Activated effector memory CD4-positive, alpha-beta T cell treated with anti-CD3 and anti-CD28 coated beads, Interleukin-2, amount 50 U/mL, for 16 hours (primary cell): ENCODE results near the gene PIKFYVE.
"Not testable (repeated sequence)": the region's sequence is repeated elsewhere in the genome, so short reads cannot be mapped to it uniquely, and the experiment has no call there.

Experiments
- DNase-seq: peaks from one replicate; pipeline ENCODE4 v3.0.0-alpha.2; 2020

PIKFYVE gene, protein sequence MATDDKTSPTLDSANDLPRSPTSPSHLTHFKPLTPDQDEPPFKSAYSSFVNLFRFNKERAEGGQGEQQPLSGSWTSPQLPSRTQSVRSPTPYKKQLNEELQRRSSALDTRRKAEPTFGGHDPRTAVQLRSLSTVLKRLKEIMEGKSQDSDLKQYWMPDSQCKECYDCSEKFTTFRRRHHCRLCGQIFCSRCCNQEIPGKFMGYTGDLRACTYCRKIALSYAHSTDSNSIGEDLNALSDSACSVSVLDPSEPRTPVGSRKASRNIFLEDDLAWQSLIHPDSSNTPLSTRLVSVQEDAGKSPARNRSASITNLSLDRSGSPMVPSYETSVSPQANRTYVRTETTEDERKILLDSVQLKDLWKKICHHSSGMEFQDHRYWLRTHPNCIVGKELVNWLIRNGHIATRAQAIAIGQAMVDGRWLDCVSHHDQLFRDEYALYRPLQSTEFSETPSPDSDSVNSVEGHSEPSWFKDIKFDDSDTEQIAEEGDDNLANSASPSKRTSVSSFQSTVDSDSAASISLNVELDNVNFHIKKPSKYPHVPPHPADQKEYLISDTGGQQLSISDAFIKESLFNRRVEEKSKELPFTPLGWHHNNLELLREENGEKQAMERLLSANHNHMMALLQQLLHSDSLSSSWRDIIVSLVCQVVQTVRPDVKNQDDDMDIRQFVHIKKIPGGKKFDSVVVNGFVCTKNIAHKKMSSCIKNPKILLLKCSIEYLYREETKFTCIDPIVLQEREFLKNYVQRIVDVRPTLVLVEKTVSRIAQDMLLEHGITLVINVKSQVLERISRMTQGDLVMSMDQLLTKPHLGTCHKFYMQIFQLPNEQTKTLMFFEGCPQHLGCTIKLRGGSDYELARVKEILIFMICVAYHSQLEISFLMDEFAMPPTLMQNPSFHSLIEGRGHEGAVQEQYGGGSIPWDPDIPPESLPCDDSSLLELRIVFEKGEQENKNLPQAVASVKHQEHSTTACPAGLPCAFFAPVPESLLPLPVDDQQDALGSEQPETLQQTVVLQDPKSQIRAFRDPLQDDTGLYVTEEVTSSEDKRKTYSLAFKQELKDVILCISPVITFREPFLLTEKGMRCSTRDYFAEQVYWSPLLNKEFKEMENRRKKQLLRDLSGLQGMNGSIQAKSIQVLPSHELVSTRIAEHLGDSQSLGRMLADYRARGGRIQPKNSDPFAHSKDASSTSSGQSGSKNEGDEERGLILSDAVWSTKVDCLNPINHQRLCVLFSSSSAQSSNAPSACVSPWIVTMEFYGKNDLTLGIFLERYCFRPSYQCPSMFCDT (N-terminal part only)

DNA sequence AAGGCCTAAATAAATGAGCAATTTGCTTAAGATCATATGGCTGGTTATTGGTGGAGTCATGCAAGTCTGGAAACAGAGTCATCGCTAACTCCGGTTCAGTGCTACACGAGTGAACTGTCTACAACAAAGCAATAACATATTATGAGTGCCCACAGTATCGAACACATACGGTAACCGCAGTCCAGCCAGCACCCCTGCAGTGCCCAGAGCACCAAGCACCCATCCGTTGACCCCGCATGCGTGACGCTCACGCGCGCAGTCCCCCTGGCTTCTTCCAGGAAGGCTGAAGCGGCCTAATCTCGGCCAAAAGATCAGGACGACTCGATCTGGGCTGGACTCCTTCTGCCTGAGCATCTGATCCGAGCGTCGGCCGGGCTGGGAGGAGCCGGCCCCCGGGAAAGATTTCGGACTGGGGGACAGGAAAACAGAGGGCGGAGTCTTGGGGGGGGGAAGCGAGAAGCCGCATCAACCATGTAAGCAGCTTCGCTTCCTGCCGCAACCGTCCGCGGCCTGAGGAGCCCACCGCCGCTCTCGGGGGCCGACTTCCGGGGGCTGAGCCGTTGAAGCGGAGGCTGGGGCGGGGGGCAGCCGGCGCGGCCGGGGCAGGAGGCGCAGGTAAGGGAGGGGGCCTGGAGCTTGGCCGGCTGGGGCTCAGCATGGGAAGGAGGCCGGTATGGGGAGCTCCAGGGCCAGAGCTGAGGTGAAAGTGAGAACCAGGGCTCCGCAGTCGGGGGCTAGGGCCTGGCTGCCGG is at the start of gene PIKFYVE:
Gene PIKFYVE (plus strand): TSS at position 455 of the 752 bp plus-strand sequence. CDS start 5,265 bp downstream, outside the sequence.
- peak; percentile 94 for DNase-seq

DNA sequence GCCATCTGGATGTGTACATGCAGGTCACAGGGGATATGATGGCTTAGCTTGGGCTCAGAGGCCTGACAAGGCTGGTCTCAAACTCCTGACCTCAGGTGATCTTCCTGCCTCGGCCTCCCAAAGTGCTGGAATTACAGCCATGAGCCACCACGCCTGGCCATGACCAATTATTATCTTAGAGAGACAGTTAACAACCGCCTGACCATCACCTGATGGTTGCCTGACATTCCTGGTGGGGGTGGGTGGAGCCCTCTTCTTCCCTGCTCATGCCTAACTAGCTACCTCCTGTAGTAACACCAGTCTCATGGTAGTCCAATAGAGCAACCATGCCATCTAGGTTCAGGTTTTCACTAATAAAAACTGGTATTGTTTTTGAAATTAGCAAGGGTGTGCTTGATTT is 44.2 kb upstream of the PIKFYVE start:
- not testable (repeated sequence) for DNase-seq

DNA sequence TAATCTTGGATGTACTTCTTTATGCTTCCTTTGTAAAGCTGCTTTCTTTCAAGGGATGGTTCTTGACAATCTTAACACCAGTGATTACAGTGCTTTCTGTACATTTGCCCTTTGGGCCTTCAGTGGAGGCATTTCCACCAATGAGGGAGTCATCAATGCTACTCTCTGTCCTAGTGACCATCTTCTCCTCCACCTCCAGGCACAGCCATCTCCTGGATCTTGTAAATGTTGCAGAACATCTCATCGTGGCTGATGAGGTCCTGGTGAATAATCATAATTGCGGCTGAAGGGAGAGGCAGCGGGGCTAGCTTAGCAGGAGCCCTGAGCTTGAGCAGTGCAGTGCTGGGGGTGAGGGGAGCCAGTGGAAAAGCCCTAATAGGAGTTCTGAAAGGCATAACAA is 43.7 kb upstream of the PIKFYVE start:
- no peak for DNase-seq

DNA sequence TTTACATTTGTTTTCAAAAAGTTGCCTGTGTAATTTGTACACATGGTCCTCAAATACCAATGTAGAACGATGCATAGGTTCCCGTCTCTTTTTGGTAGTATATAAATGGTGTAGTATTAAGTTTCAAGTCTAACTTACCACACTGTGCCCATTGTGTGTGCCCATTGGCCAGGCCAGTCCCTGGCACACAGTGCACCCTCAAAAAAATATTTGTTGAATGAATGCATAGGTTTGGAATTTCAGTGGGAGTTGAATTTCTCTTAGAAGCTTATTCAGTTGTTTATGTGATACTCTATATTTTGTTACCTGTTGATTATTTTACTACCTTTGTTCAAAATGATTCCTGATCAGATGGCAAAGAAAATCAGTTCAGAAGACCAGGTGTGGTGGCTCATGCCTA is 41.3 kb upstream of the PIKFYVE start:
- DNase-seq, result no peak

DNA sequence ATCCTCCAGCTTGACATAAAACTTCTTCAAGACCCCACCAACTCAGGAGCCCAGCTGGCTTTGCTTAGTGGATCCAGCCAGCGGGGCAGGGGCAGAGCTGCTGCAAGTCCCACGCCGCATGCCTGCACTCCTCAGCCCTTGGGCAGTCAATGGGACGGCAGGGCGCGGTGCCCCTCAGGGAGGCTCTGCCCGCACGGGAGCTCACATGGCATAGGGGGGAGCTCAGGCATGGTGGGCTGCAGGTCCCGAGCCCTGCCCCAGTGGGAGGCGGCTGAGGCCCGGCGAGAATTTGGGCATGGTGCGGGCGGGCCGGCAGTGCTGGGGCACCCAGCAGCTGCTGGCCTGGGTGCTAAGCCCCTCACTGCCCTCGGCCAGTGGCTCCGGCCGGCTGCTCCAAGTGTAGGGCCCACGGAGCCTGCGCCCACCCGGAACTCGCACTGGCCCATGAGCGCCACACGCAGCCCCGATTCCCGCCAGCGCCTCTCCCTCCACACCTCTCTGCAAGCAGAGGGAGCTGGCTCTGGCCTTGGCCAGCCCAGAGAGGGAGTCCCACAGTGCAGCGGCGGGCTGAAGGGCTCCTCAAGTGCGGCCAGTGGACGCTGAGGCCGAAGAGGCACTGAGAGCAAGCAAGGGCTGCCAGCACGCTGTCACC is 38.3 kb upstream of the PIKFYVE start:
- no peak for DNase-seq

DNA sequence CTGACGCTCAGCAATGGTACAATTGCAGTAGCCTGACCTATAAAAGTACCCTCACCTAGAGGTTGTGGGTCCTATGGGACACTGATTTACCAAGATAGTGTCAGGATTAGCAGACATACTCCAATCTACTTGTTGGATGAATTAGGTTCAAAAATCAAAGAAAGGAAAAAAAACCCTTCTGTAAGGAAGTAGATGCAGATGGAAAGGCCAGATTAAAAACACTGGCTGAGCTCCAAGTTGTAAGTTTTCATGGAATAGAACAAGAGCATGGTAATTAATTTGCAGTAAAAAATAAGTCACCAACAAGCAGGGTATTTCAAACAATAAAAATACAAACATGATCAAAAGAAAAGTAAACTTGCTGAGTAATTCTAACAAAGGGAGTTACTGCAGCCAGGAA is 37.6 kb upstream of the PIKFYVE start:
- no peak for DNase-seq

DNA sequence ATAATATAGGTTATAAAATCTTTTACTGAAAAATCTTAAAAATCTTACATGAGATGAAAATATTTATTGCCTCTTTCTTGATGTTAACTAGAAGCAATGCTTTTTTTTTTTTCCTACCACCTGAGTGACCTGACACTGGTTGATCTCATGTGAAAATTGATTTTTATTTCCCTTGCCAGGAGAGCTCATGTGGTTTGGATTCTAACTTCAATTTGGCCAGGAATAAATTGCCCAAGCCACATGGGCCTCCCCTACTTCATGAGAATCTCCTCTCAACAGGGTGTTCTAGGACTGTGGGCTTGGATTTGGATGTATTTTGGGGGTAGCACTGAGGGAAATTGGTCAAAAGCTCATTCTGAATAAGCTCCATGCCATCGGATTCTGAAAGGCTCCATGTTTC is 31.3 kb upstream of the PIKFYVE start:
- no peak for DNase-seq

DNA sequence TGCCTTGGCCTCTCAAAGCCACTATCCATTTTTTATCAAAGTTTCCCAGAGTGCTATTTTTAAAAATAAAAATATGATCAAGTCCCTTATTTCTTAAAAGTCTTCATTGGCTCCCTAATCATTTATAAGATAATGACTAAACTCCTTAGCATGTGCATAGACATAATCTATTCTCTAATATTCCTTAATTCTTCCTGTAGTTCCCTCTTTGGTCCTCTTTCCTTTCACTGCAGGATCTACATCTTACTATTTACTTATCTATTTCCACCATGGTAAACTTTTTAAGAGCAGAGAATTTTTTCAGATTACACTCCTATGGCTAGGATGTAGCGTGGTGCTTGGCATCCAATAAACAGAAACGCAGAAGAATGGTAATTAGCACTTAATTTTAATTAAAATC is 30.2 kb upstream of the PIKFYVE start:
- no peak for DNase-seq

DNA sequence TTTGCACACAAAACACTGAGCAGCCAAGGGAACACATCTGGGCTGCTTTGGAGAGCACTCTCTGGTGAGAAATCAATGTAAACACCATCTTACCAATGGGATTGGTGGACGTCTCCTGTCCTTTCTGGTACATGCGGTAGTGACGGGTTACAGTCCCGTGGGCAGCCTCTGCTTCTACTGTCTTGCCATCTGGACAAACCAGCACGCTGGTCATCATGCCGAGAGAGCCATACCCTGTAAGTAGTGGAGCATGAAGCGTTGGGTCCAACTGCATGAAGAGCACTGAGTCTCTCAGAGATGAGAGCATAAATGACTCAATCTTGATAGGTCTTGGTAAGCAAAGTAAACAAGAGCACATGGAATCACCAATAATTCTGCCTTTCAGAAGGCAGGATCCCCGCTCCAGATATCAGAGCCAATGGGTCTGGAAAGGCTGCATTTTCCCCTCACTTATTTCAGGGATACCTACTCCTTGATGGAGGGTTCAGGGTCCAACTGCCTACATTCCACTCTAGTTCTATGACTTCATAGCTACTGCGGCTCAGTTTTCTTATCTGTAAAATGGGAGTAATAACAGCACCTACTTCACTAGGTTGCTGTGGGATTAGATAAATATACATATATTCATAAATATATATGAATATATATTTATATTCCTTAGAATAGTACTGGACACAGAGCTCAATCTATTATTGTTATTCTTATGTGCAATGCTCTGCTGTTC is 26.1 kb upstream of the PIKFYVE start:
- no peak for DNase-seq

DNA sequence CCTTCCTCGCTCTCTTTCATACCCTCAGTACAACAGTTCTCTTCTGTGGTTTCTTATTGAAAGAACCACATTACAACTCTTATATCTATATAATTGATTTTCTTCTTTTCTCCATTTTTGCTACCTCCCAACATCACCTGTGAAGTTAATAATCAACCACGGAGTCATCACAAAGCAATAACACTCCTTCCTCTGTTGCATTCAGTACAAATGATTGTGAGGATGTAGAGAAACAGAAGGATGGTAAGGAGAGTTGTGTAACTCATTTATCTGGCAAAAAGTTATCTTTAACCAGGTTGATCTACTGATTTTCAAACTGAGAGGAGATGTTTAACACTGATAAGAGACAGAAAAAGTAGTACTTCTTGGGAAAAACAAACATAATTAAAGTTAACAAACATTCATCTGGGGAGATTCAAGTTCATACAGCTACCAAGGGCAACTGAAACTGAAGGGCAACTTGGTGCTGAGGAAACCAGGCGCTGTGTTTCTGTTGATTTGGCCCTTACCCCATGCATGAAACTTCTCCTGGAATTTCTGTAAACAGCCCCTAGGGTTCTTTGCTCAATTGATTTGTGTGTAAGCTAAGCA is 25.3 kb upstream of the PIKFYVE start:
- no peak for DNase-seq

DNA sequence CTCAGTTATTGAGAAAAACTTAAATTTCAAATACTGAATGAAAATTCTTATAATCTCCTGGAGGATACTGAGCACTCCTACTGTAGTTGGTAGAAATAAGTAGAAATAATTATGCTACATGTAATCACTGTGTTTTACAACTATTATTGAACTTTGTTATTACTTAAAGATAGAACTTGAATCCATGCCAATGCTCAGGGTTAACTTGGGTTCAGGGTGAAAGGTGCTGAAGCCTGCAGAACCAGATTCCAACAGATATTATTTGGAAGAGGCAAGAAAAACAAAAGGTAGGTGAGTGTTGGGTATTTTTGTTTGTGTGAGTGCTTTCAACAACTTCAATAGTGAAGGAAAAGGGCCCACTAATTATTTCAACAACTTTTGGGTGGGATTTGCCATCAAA is 21.6 kb upstream of the PIKFYVE start:
- DNase-seq, result no peak

DNA sequence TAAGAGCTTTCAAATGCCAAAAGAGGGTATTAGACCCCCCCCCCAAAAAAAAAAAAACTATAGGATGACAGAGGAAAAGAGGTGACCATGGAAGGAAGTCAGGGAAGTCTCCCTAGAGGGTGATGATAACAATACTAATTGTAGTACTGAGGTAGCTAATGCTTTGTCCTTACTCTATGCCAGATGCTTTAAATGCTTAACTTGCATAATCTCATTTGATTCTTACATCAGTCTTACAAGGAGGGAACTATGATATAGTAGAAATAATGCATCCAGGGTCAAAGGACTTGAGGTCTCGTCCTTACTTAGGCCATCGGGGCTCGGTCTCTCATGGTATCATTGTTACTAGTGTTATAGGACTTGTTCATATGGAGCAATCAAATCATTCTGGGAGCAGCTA is 20.3 kb upstream of the PIKFYVE start:
- no peak for DNase-seq

DNA sequence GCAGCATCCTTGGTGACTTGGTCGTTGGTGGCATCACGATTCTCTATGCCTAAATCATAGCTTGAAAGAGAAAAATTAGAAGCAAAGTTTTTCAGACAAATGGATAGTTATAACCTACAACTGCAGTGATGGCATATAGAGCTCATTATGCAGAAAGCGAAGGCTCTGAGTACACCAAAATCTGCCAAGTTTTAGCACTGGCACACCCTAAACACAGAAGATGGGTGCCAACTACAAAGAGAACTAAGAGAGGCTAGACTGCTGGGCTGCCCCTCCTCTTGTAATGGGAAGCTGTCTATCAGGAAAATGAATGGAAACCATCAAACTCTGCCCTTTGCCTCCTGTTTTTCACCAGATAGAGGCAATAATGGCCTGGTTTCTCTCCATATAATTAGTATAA is 17.5 kb upstream of the PIKFYVE start:
- no peak for DNase-seq

DNA sequence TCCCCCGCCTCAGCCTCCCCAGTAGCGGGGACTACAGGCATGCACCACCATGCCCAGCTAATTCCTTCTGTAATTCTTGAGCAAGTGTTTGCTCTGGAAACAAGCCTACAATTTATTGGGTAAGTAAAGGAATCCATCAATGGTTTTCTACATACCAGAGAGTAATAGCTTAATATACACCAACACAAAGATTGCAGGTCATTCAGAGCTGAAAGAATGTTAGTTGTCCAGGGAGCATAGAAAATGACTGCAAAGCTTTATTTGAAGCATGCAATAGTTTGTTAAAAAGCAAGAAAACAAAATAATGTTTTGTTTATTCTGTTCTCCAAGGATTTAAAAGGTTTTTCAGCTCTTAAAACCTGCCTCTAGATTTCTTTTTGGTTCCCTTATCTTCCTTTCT is 16.8 kb upstream of the PIKFYVE start:
- no peak for DNase-seq

DNA sequence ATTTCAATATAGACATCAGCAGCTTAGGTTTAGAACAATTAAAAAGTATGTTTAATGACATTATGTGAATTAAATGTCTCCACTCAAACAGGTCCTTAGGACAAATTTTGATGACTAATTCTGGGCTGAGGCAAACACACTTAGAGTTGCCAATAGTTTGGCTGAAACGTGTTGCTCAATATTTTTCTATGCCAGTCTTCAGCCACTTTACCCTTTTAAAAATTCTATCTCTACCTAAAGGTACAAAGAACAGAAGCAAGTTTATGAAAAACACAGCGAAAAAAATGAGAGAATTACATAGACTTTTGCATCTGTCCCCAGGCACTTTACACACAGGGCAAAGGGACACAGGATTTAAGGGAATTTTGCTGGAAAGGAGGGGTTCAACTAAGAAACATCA is 15.7 kb upstream of the PIKFYVE start:
- DNase-seq, result no peak

DNA sequence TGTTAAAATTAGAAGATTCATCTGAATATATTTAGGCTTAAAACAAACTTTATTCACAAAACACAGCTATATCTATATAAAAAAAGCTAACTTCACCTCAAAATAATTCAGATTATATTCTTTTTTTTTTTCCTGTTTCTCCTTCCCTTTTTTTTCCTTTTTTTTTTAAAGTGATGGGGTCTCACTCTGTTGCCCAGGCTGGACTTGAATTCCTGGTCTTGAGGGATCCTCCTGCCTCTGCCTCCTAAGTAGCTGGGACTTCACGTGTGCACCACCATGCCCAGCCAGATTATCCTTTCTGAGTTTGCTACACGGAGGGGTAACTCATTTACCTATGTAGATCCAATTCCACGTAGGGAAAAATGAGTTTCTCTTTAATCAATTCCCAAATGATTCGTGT is 15.0 kb upstream of the PIKFYVE start:
- DNase-seq, result no peak

DNA sequence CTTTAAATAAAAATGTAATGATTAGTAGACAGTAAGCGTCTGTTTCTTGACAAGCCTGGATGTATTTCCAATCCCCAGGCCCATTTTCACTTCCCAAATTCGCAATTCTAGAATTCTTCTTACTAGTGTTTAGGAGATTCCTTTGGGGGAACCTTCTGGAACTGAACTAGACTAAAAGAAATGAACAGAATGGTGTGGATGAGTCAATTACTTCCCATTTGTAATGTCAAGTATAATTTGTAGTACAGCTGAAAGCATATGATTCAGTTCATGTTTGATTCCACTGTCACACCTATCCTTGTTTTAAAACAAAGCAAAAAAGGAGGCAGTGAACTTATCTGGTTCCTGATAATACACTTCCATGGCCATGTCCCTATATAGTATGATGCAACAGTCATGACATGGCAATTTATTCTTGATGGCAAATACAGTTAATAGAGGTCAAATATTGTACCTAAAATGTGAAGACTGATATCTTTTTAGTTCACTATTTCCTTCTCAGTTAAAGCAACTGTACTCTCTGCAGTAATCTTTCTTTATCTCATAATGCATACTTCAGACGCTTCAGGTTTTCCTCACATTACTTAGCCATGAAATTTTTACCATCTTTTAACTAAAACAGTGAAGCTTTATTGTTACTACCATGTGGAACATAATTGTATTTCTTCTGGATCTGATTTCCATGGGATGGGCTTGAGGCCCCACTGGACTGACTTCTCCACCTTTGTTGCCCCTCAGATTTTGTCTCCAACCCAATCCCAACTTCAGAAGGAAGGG is 13.2 kb upstream of the PIKFYVE start:
- no peak for DNase-seq

DNA sequence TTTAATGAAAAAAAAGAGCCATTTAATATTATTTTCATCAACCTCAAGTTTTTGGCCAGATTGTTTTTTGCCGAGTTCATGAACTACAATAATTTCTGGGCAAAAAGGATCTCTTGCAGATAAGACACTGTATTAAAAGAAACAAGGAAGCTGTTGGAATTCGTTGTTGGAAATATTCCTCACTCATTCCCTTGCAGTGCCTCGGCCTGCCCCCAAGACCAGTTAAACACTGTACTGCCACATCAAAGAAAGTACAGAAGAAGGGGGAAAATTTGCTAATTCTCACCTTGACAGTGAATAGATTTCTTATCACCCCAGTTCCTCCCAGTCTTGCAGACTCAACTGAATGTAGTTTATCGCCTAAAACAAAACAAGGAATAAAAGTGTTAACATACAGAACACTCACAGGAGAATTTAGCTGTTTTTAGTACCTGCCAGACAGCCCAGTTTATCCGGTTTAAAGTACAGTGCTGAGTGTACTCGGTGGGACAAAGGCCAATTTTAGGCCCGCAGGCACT is 12.4 kb upstream of the PIKFYVE start:
- DNase-seq, result no peak

DNA sequence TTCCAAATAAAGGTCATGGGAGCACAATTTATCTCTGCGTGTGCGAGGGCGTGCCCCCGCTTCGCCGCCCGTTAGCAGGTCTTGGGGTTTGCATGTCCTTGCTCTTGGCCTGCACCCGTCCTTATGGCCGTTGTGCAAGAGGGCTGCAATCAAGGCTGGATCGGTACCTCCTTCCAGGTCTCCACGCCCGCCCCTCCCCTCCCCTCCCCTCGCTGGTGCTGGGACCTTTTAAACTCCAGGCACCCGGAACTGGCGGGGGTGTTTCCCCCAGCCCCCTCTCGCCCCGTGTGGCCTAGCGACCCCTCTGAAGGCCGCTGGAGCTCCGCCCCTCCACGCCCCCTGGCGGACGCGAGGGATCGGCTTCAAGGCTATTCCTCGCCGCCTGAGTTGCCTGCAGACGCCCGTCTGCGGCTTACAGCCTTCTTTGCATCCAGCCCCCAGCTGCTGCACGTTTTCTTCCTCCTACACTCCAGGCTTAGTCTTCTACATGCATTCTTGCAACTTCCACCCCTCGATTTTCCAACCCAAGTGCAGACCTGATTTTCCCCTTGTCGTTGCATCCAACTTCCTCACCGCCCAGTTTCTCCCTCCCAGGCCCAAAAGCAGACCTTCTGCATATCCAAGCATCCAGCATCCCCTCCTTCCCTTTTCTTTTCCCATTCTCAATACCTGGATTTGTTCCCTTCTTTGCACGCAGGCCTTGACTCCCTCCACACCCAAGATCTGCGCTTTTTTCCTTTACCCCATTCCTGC is 11.8 kb upstream of the PIKFYVE start:
- DNase-seq, result peak; percentile 93
